Loucy (cell line): ENCODE results near the gene TTYH3.

Experiments used
- H2AFZ ChIP-seq: fragments of 200-600 bp; sonication (generic); 2 replicates; pipeline ENCODE4 v1.6.0; 2016; ENCODE audit warnings: antibody characterized with exemption, mild to moderate bottlenecking, low read length, moderate library complexity
- H3F3A ChIP-seq: fragments of 200-600 bp; 2 replicates; pipeline ENCODE4 v1.6.0; 2016; ENCODE audit warnings: antibody characterized with exemption, low read depth, mild to moderate bottlenecking
- H3K27me3 ChIP-seq: fragments of 200-600 bp; sonication (generic); 2 replicates; pipeline ENCODE4 v1.6.1; 2014; ENCODE audit warnings: low read length, mild to moderate bottlenecking; ENCODE audit not compliant: insufficient read depth, poor library complexity, severe bottlenecking
- H3K36me3 ChIP-seq: fragments of 200-600 bp; sonication (generic); 2 replicates; pipeline ENCODE4 v1.6.1; 2016; ENCODE audit warnings: low read length; ENCODE audit not compliant: insufficient read depth
- H3K4me1 ChIP-seq: fragments of 200-600 bp; sonication (generic); 2 replicates; pipeline ENCODE4 v1.5.1; 2014; ENCODE audit warnings: low read length, mild to moderate bottlenecking; ENCODE audit not compliant: insufficient read depth, poor library complexity, severe bottlenecking
- H3K4me2 ChIP-seq: fragments of 200-600 bp; sonication (generic); 2 replicates; pipeline ENCODE4 v1.6.0; 2014; ENCODE audit warnings: antibody characterized with exemption, low read length, low read depth, mild to moderate bottlenecking; ENCODE audit not compliant: poor library complexity, severe bottlenecking
- H3K4me3 ChIP-seq: fragments of 200-600 bp; sonication (generic); 2 replicates; pipeline ENCODE4 v1.5.1; 2014; ENCODE audit warnings: low read length, mild to moderate bottlenecking, mixed read lengths; ENCODE audit not compliant: poor library complexity, severe bottlenecking
- H3K79me2 ChIP-seq: fragments of 200-600 bp; sonication (generic); 2 replicates; pipeline ENCODE4 v1.6.1; 2014; ENCODE audit warnings: low read length; ENCODE audit not compliant: insufficient read depth
- H3K9ac ChIP-seq: fragments of 200-600 bp; sonication (generic); 2 replicates; pipeline ENCODE4 v1.6.0; 2014; ENCODE audit warnings: mild to moderate bottlenecking, low read depth, low read length, moderate library complexity; ENCODE audit not compliant: poor library complexity, severe bottlenecking
- H3K9me2 ChIP-seq: fragments of 200-600 bp; sonication (generic); replicated peaks from 2 replicates; pipeline ENCODE4 v1.6.1; 2016; ENCODE audit warnings: low read depth, low read length, mixed read lengths
- H3K9me3 ChIP-seq: fragments of 200-600 bp; sonication (generic); 2 replicates; pipeline ENCODE4 v1.6.1; 2014; ENCODE audit warnings: mild to moderate bottlenecking, antibody characterized with exemption, low read length, low read depth; ENCODE audit not compliant: insufficient read depth
- H4K20me1 ChIP-seq: fragments of 200-600 bp; sonication (generic); 2 replicates; pipeline ENCODE4 v1.6.0; 2014; ENCODE audit warnings: antibody characterized with exemption, low read length, mild to moderate bottlenecking; ENCODE audit not compliant: insufficient read depth, poor library complexity, severe bottlenecking
- CTCF ChIP-seq: fragments of 200-600 bp; sonication (generic); conservative IDR thresholded peaks from 2 replicates; pipeline ENCODE4 v1.5.1; 2014; ENCODE audit warnings: mild to moderate bottlenecking, antibody characterized with exemption, low read length
- EZH2phosphoT487 ChIP-seq: fragments of 200-600 bp; IDR thresholded peaks from 2 replicates; pipeline ENCODE4 v1.6.1; 2018; ENCODE audit warnings: antibody characterized with exemption, mild to moderate bottlenecking, moderate library complexity, borderline replicate concordance

TTYH3 gene

DNA sequence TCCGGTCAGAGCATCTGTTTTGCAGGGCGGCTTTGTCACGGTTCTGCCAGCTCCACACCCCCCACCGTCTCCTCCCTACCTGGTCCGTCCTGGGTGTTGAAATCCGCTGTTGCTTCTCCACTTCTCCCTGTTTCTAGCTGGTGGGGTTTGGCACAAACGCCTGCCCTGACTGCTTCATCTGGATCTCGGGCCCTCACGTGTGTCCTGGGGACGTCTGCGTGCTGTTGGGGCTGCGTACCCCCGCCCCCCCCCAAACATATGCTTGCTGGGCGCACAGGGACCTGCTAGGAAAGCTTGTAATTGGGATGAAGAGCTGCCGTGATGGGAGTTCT, 67.5 kb downstream of the TTYH3 start:
- Histone ChIP-seq H3K9me3 (no peaks in the 10 kb centered on the region), H3K4me2 (peak overlapping the region; percentile 99), H3K4me1 (peaks cover 63% of the 10 kb centered on the region), H2AFZ (no peak overlapping the region), H3F3A (peaks cover 20% of the 10 kb centered on the region), H3K4me3 (peak overlapping the region; percentile 70), H3K9me2 (no peaks in the 10 kb centered on the region), H3K36me3 (no peaks in the 10 kb centered on the region), H3K9ac (peak overlapping the region; percentile 93), H4K20me1 (no peaks in the 10 kb centered on the region), H3K79me2 (peaks cover 25% of the 10 kb centered on the region; the same call in 1 of the 2 replicates), H3K27me3 (no peaks in the 10 kb centered on the region)
- TF ChIP-seq CTCF (no peak), EZH2phosphoT487 (no peak)

DNA sequence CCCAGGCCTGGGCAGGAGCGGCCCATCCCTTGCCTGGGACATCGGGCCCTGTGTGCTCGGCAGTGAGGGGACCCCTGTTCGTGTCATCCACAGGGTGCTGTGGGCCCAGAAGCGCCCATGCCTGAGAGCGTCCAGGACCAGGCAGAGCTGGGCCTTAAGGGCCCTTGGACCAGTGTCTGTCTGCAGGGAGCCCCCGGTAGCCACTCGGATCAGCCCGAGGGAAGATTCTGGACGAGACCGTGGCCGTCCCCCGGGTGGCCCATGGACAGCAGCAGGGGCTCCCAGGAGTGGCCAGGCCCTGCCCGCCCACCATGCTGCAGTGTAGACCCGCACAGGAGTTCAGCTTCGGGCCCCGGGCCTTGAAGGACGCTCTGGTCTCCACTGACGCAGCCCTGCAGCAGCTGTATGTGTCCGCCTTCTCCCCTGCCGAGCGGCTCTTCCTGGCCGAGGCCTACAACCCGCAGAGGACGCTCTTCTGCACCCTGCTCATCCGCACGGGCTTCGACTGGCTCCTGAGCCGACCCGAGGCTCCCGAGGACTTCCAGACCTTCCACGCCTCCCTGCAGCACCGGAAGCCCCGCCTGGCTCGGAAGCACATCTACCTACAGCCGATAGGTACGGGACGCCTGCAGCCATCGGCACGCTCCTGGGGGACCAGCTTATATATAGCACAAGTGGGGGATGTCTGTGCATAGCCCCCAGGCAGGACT, 68.5 kb downstream of the TTYH3 start:
- peak overlapping the region; percentile 70 for H3K4me3 ChIP-seq
- TF ChIP-seq EZH2phosphoT487 = no peak
- H3K27me3 ChIP-seq = no peaks in the 10 kb centered on the region

GRCh38 chr7:2701424-2701823, 69.6 kb downstream of the TTYH3 start:
- TF ChIP-seq CTCF (no peak), EZH2phosphoT487 (no peak)
- Histone ChIP-seq H4K20me1 (no peaks in the 10 kb centered on the region), H3K36me3 (no peaks in the 10 kb centered on the region), H3K9me2 (no peaks in the 10 kb centered on the region), H2AFZ (no peak overlapping the region), H3K4me1 (peaks cover 75% of the 10 kb centered on the region), H3K27me3 (no peaks in the 10 kb centered on the region), H3K79me2 (peaks cover 25% of the 10 kb centered on the region; the same call in 1 of the 2 replicates), H3K9me3 (no peaks in the 10 kb centered on the region), H3K4me3 (peak overlapping the region; percentile 11), H3K9ac (peak overlapping the region; percentile 93), H3F3A (peaks cover 20% of the 10 kb centered on the region), H3K4me2 (peak overlapping the region; percentile 52)

More for the DNA sequence above, 68.5 kb downstream of the TTYH3 start:
- H3K4me2 ChIP-seq = peak overlapping the region; percentile 99
- H4K20me1 ChIP-seq = no peaks in the 10 kb centered on the region
- H3K9ac ChIP-seq = peak overlapping the region; percentile 93
- H3K9me3 ChIP-seq = no peaks in the 10 kb centered on the region
- peaks cover 69% of the 10 kb centered on the region for H3K4me1 ChIP-seq
- H3K9me2 ChIP-seq = no peaks in the 10 kb centered on the region
- H3F3A ChIP-seq = peaks cover 20% of the 10 kb centered on the region
- H3K36me3 ChIP-seq = no peaks in the 10 kb centered on the region
- H3K79me2 ChIP-seq = peaks cover 25% of the 10 kb centered on the region; the same call in 1 of the 2 replicates
- no peak overlapping the region for H2AFZ ChIP-seq
